NB4 (cell line): ENCODE measurements around the gene KRTAP1-4.
"Not testable (repeated sequence)": the region's sequence is repeated elsewhere in the genome, so short reads cannot be mapped to it uniquely, and the experiment has no call there.

ENCODE experiments used
- MYC ChIP-seq: IDR thresholded peaks from 2 replicates; pipeline ENCODE4 v1.6.1; 2011; ENCODE audit warnings: low read depth, low read length
- POLR2A ChIP-seq: IDR thresholded peaks from 2 replicates; pipeline ENCODE4 v1.6.1; 2011; ENCODE audit warnings: mild to moderate bottlenecking; ENCODE audit not compliant: insufficient read length; ENCODE audit errors: extremely low read depth
- TF ChIP-seq, protein P1 (sequence below): IDR thresholded peaks from one replicate; pipeline ENCODE4 v1.5.1; 2012; ENCODE audit warnings: low read depth, low read length

DNA sequence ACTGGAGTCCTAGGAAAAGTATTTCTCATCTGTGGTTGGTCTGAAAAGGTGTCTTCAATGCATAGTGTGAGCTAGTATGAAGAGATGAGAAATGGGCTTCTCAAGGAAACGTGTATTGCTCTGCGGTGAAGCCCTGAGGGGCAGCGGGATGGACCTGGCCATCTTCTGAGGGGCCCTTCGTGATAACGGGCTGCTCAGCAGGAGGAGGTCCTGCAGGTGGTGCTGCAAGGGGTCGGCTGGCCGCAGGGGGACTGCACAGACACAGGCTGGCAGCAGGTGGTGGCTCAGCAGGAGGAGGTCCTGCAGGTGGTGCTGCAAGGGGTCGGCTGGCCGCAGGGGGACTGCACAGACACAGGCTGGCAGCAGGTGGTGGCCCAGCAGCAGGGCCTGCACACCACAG is 24.6 kb upstream of the KRTAP1-4 start:
- TF ChIP-seq, protein P1, sequence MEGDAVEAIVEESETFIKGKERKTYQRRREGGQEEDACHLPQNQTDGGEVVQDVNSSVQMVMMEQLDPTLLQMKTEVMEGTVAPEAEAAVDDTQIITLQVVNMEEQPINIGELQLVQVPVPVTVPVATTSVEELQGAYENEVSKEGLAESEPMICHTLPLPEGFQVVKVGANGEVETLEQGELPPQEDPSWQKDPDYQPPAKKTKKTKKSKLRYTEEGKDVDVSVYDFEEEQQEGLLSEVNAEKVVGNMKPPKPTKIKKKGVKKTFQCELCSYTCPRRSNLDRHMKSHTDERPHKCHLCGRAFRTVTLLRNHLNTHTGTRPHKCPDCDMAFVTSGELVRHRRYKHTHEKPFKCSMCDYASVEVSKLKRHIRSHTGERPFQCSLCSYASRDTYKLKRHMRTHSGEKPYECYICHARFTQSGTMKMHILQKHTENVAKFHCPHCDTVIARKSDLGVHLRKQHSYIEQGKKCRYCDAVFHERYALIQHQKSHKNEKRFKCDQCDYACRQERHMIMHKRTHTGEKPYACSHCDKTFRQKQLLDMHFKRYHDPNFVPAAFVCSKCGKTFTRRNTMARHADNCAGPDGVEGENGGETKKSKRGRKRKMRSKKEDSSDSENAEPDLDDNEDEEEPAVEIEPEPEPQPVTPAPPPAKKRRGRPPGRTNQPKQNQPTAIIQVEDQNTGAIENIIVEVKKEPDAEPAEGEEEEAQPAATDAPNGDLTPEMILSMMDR, result not testable (repeated sequence)
- not testable (repeated sequence) for TF ChIP-seq MYC, POLR2A
